Measurements from ENCODE around the gene LRRK1. TPM values are rescaled to one million over a fixed set of nuclear protein-coding genes. Genes with fewer than 3 reads are reported as not detected.

The LRRK1 gene
- total and polyA plus RNA-seq, 2 of the 13 experiments (the other 11 are each of a cell fraction or from before 2014, with no cell fraction given) = 0.13 to 1.2 TPM

DNA sequence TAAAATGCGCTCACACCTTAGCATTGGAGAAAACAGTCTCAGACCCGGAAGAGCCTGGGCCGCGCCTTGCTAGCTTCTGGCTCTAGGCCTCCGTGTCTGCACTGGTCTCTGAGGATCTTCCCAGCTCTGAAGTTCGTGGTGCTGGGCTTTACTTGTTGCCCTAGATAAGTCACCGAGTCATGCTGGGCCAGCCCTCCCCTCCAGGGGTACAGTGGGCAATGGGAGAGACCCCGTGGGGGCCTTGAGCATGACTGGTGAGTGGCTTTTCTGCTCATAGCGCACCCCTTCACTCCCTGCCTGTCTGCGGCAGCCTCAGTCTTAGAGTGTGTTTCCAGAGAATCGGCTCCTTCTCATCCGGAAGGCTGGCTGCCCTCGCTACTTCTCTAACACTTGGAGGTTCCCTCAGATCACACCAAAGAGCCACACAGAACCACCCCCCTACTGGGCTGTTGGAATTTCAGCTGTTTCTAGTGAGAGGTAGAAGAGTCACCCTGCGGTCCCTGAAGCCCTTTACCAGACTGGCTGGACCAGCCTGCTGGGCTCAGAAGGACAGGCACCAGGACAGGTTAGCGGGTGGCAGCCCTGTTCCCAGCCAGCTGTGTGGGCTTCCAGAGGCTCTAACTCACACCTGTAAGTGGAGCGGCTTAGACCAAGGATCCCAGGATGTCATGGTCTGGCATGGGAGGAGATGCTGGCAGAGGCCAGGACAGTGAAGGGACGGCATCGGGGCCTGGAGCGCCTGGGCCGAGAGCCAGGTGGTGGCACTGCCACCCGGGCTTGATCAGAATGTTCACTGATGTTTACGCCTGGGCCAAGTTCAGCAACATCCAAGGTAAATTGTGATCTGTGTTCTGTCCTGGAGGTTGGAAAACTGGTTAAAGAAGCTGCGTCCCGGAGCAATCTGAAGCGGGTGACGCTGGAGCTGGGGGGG lies 21.7 kb upstream of the LRRK1 start:
- H3K36me3 ChIP-seq (replicated peaks in 1 of 2; ENCODE audit: control insufficient read depth in 1 of 2, insufficient read depth in 2 of 2, low read length in 2 of 2) = no peaks in the 10 kb centered on the region
- FAIRE-seq (no peak), ATAC-seq (no peak), DNase-seq (ENCODE audit: low spot score) (no peak)
- no peaks in the 10 kb centered on the region for H4K20me1 ChIP-seq (ENCODE audit: insufficient read depth, low read length)
- H3K27ac ChIP-seq (ENCODE audit: extremely low read length, insufficient read depth, low read length) = no peak overlapping the region
- in situ Hi-C loops (cut with HindIII; ENCODE audit: extremely low pct_ligation_motif_present, low pct_unique_long_range_greater_than_20kb) (no loop called here), intact Hi-C loops (cut with micrococcal nuclease; ENCODE audit: unreplicated experiment) (no loop called here)
- no peaks in the 10 kb centered on the region for H3K79me2 ChIP-seq (ENCODE audit: insufficient read depth, low read length)
- H3K27me3 ChIP-seq (ENCODE audit: control insufficient read depth in 1 of 2, insufficient read depth in 2 of 2, low read length in 2 of 2) = peaks cover 10 to 94% of the 10 kb centered on the region in 2 experiments; a peak in 4 of 5 replicates
- BruUV-seq (replicated peaks) = no TSS peak
- no peak overlapping the region for H3K4me3 ChIP-seq (replicated peaks in 1 of 3; ENCODE audit: insufficient read depth in 1 of 3, low read depth in 2 of 3, low read length in 3 of 3)
- no peaks in the 10 kb centered on the region for H3K9me3 ChIP-seq (ENCODE audit: low read length)
- 45% methylated on average over 6 of the region's 26 CpGs for WGBS (ENCODE audit: low lambda C conversion rate)
- no peak overlapping the region for H3K4me2 ChIP-seq (ENCODE audit: low read depth, low read length)
- POLR2A ChIA-PET = no interaction called here
- no peak overlapping the region for H2AFZ ChIP-seq (ENCODE audit: low read length)
- CTCF ChIA-PET (ENCODE audit: low intra/inter-chr PET ratio, low total read pairs) = no interaction called here
- no peak for TF ChIP-seq ZNF256 (CRISPR knock-in tag; conservative IDR thresholded peaks at IDR 0.05)
- TF ChIP-seq SP5 (CRISPR knock-in tag; IDR thresholded peaks at IDR 0.05; ENCODE audit: borderline replicate concordance, low read depth) = no peak
- TF ChIP-seq SP2 (CRISPR knock-in tag; IDR thresholded peaks at IDR 0.05) = no peak
- TF ChIP-seq POLR2AphosphoS2 (IDR thresholded peaks at IDR 0.05; ENCODE audit: low read depth, low read length) = no peak
- TF ChIP-seq IKZF1 (IDR thresholded peaks at IDR 0.05) = no peak
- no peak for TF ChIP-seq ZNF772 (CRISPR knock-in tag; IDR thresholded peaks at IDR 0.05)
- TF ChIP-seq ZNF839 (CRISPR knock-in tag; IDR thresholded peaks at IDR 0.05; ENCODE audit: borderline replicate concordance) = no peak
- no peak for TF ChIP-seq THYN1 (CRISPR knock-in tag; IDR thresholded peaks at IDR 0.05; ENCODE audit: borderline replicate concordance, low read depth)
- TF ChIP-seq ZSCAN25 (CRISPR knock-in tag; IDR thresholded peaks at IDR 0.05) = no peak
- TF ChIP-seq SYNCRIP (IDR thresholded peaks at IDR 0.05; ENCODE audit: insufficient read depth, low read depth, low read length) = no peak
- no peak for TF ChIP-seq MBD4 (IDR thresholded peaks at IDR 0.05; ENCODE audit: borderline replicate concordance, low read length)
- no peak for TF ChIP-seq TEF (CRISPR knock-in tag; IDR thresholded peaks at IDR 0.05)
- TF ChIP-seq ZNF232 (CRISPR knock-in tag; IDR thresholded peaks at IDR 0.05; ENCODE audit: borderline replicate concordance) = no peak
- TF ChIP-seq MXD4 (CRISPR knock-in tag; IDR thresholded peaks at IDR 0.05) = no peak
- TF ChIP-seq ZSCAN21 (CRISPR knock-in tag; IDR thresholded peaks at IDR 0.05; ENCODE audit: borderline replicate concordance) = no peak
- TF ChIP-seq FIP1L1 (IDR thresholded peaks at IDR 0.05; ENCODE audit: borderline replicate concordance, insufficient read depth, low read depth, low read length) = no peak
- H3K4me1 ChIP-seq (ENCODE audit: insufficient read depth, low read length) = peaks cover 5% of the 10 kb centered on the region
- H3K9ac ChIP-seq (ENCODE audit: insufficient read depth, low read depth, low read length) = no peak overlapping the region
